Natural killer cell (primary cell): Measurements from ENCODE around the gene ZNF219. TPM values are rescaled to one million over a fixed set of nuclear protein-coding genes. Genes with fewer than 3 reads are reported as not detected.

Source experiments
- ATAC-seq, 3 donors: fragments of 150-1000 bp in 2 of 3; fragments of 200-7000 bp in 1 of 3; cut with Tn5 transposase; 1 replicate in 1 of 3; 2 replicates in 2 of 3; pipeline ENCODE4 v1.10.0; 2021; ENCODE audit warnings: mild to moderate bottlenecking in 2 of 3, moderate library complexity in 2 of 3
- DNase-seq, 2 donors: peaks; one replicate each; pipeline versions ENCODE4 v3.0.0 to v3.0.0-alpha.2; 2013 to 2021; ENCODE audit warnings: mixed read lengths in 1 of 2
- H3K27ac ChIP-seq: one replicate; pipeline ENCODE4 v1.5.1; 2013; ENCODE audit warnings: mild to moderate bottlenecking, low read length
- H3K27me3 ChIP-seq: one replicate; pipeline ENCODE4 v1.6.1; 2013; ENCODE audit warnings: low read length; ENCODE audit not compliant: control insufficient read depth, insufficient read depth
- H3K36me3 ChIP-seq: one replicate; pipeline ENCODE4 v1.6.1; 2013; ENCODE audit warnings: low read length; ENCODE audit not compliant: control insufficient read depth, insufficient read depth
- H3K4me1 ChIP-seq: one replicate; pipeline ENCODE4 v1.6.1; 2013; ENCODE audit warnings: low read length; ENCODE audit not compliant: control insufficient read depth, insufficient read depth
- H3K4me3 ChIP-seq: one replicate; pipeline ENCODE4 v1.5.1; 2013; ENCODE audit warnings: low read length
- H3K9me3 ChIP-seq: one replicate; pipeline ENCODE4 v1.6.1; 2013; ENCODE audit warnings: low read length; ENCODE audit not compliant: control insufficient read depth, insufficient read depth
- H3K27ac Mint-ChIP-seq, 2 donors: one replicate each; pipeline ENCODE4 v1.8.0; 2022; ENCODE audit warnings: mild to moderate bottlenecking in 2 of 2, mixed read lengths in 2 of 2, moderate library complexity in 1 of 2
- H3K27me3 Mint-ChIP-seq, 2 donors: one replicate each; pipeline ENCODE4 v1.8.0; 2022; ENCODE audit warnings: low read depth in 2 of 2, mixed read lengths in 2 of 2
- H3K36me3 Mint-ChIP-seq: one replicate; pipeline ENCODE4 v1.8.0; 2022; ENCODE audit warnings: mixed read lengths
- H3K4me1 Mint-ChIP-seq, 2 donors: one replicate each; pipeline ENCODE4 v1.8.0; 2022; ENCODE audit warnings: mixed read lengths in 2 of 2
- H3K4me3 Mint-ChIP-seq: one replicate; pipeline ENCODE4 v1.8.0; 2022; ENCODE audit warnings: mild to moderate bottlenecking, moderate library complexity, mixed read lengths
- H3K9me3 Mint-ChIP-seq, 2 donors: one replicate each; pipeline ENCODE4 v1.8.0; 2022; ENCODE audit warnings: mixed read lengths in 2 of 2
- CTCF ChIP-seq: fragments of 200-600 bp; IDR thresholded peaks from one replicate; pipeline ENCODE4 v1.8.0; 2022; ENCODE audit warnings: antibody characterized with exemption
- WGBS: methylation state at CpG from one replicate; pipeline ENCODE4 v1.1.7; 2013; ENCODE audit warnings: missing lambda C conversion rate; ENCODE audit not compliant: insufficient coverage; 5-methylcytosine and 5-hydroxymethylcytosine counted together
- intact Hi-C: fragments of 100-400 bp; cut with micrococcal nuclease; formaldehyde crosslinking; loops from one replicate; pipeline ENCODE4 v1.14.2; 2022
- total RNA-seq, 4 donors: library from RNA; stranded (reverse); fragments of 120-200 nt in 1 of 4; gene quantifications; one replicate each; pipeline versions ENCODE4 v1.2.3 to v1.2.4, GENCODE V29; 2013 to 2022

The ZNF219 gene
- total RNA-seq, 3 donors from 2014 or later (not counting 1 experiment from before 2014, with no cell fraction given): 5.6 to 8.4 (median 7.7) TPM

- H3K27ac Mint-ChIP-seq: peak overlapping the region; percentile 64 to 65
- intact Hi-C loops: no loop called here
- Histone ChIP-seq H3K9me3 (no peaks in the 10 kb centered on the region), H3K36me3 (no peaks in the 10 kb centered on the region), H3K27ac (peak overlapping the region; percentile 8), H3K27me3 (no peaks in the 10 kb centered on the region), H3K4me3 (no peak overlapping the region), H3K4me1 (peaks cover 23% of the 10 kb centered on the region)
- H3K4me3 Mint-ChIP-seq: peak overlapping the region; percentile 82
- H3K9me3 Mint-ChIP-seq: no peaks in the 10 kb centered on the region
- DNase-seq: peak in 1 of 2 donors; percentile 43
- peaks cover 0 to 4% of the 10 kb centered on the region in 2 donors for H3K27me3 Mint-ChIP-seq
- WGBS: 86% methylated on average over 9 of the region's 10 CpGs
- TF ChIP-seq CTCF: no peak
- peaks cover 18 to 19% of the 10 kb centered on the region in 2 donors for H3K4me1 Mint-ChIP-seq
- H3K36me3 Mint-ChIP-seq: no peaks in the 10 kb centered on the region
- no peak for ATAC-seq
These were observed 1.3 kb downstream of the ZNF219 start for GRCh38 chr14:21096978-21097635.

- ATAC-seq: no peak
- WGBS: 92% methylated on average over 2 of the region's 3 CpGs
- Histone ChIP-seq H3K9me3 (no peaks in the 10 kb centered on the region), H3K27ac (no peak overlapping the region), H3K36me3 (no peaks in the 10 kb centered on the region), H3K4me1 (peaks cover 23% of the 10 kb centered on the region), H3K4me3 (no peak overlapping the region), H3K27me3 (no peaks in the 10 kb centered on the region)
- H3K4me3 Mint-ChIP-seq: peak overlapping the region; percentile 82
- intact Hi-C loops: no loop called here
- H3K9me3 Mint-ChIP-seq: no peaks in the 10 kb centered on the region
- peaks cover 0 to 4% of the 10 kb centered on the region in 2 donors for H3K27me3 Mint-ChIP-seq
- no peak for TF ChIP-seq CTCF
- H3K4me1 Mint-ChIP-seq: peaks cover 18 to 19% of the 10 kb centered on the region in 2 donors
- no peaks in the 10 kb centered on the region for H3K36me3 Mint-ChIP-seq
- H3K27ac Mint-ChIP-seq: peak overlapping the region; percentile 39 to 65
- no peak for DNase-seq
These were observed 2.0 kb downstream of the ZNF219 start for GRCh38 chr14:21096438-21096837.

- H3K4me3 Mint-ChIP-seq: peak overlapping the region; percentile 82
- no peak for ATAC-seq
- Histone ChIP-seq H3K36me3 (no peaks in the 10 kb centered on the region), H3K4me1 (peaks cover 23% of the 10 kb centered on the region), H3K27ac (no peak overlapping the region), H3K27me3 (no peaks in the 10 kb centered on the region), H3K4me3 (no peak overlapping the region), H3K9me3 (no peaks in the 10 kb centered on the region)
- TF ChIP-seq CTCF: no peak
- peak overlapping the region; percentile 39 to 65 for H3K27ac Mint-ChIP-seq
- H3K36me3 Mint-ChIP-seq: no peaks in the 10 kb centered on the region
- intact Hi-C loops: no loop called here
- DNase-seq: no peak
- 81% methylated on average over 6 of the region's 6 CpGs for WGBS
- H3K4me1 Mint-ChIP-seq: peaks cover 18 to 19% of the 10 kb centered on the region in 2 donors
- peaks cover 0 to 2% of the 10 kb centered on the region in 2 donors for H3K27me3 Mint-ChIP-seq
- no peaks in the 10 kb centered on the region for H3K9me3 Mint-ChIP-seq
These were observed 2.8 kb downstream of the ZNF219 start for GRCh38 chr14:21095430-21096205.
